Panc1 (cell line): ENCODE results near the gene TMEM40. TPM values are rescaled to one million over a fixed set of nuclear protein-coding genes. Genes with fewer than 3 reads are reported as not detected.

Source experiments
- ATAC-seq: fragments of 200-7000 bp; cut with Tn5 transposase; 2 replicates; pipeline ENCODE4 v1.9.1; 2020; ENCODE audit warnings: mild to moderate bottlenecking, moderate library complexity
- BruUV-seq: library from RNA; stranded (reverse); fragments of 400-500 nt; replicated peaks from 2 replicates; lab custom pipeline; 2021; lab: Mats Ljungman, UMichigan
- CTCF ChIA-PET: fragments of 300-600 bp; sonication (Branson Sonifier 250); formaldehyde crosslinking; loops from one replicate; lab custom pipeline; 2022; ENCODE audit warnings: antibody characterized with exemption; lab: Charles Lee
- POLR2A ChIA-PET: fragments of 300-600 bp; sonication (Branson Sonifier 250); formaldehyde crosslinking; loops from one replicate; lab custom pipeline; 2022; ENCODE audit warnings: antibody characterized with exemption; lab: Charles Lee
- DNase-seq: peaks from one replicate; pipeline ENCODE4 v3.0.0-alpha.2; 2010; ENCODE audit warnings: low read depth, low spot score
- H3K27ac ChIP-seq: 2 replicates; pipeline ENCODE4 v1.5.1; 2011; ENCODE audit warnings: mild to moderate bottlenecking, low read length, inconsistent platforms
- H3K27me3 ChIP-seq: fragments of 200-500 bp; sonication (Bioruptor generic); 2 replicates; pipeline ENCODE4 v1.6.0; 2014; ENCODE audit warnings: low read length, inconsistent platforms; ENCODE audit not compliant: control insufficient read depth, insufficient read depth
- H3K36me3 ChIP-seq: fragments of 200-500 bp; sonication (Bioruptor generic); 2 replicates; pipeline ENCODE4 v1.5.1; 2014; ENCODE audit warnings: inconsistent platforms, mild to moderate bottlenecking, low read length, moderate library complexity; ENCODE audit not compliant: control insufficient read depth, insufficient read depth
- H3K4me1 ChIP-seq: 2 replicates; pipeline ENCODE4 v1.5.1; 2011; ENCODE audit warnings: inconsistent platforms, mild to moderate bottlenecking, low read length, moderate library complexity; ENCODE audit not compliant: control insufficient read depth, insufficient read depth
- H3K4me3 ChIP-seq, 2 experiments: 2 replicates each; pipeline ENCODE4 v1.5.1; 2011 to 2012; ENCODE audit warnings: low read depth in 2 of 2, low read length in 2 of 2, mild to moderate bottlenecking in 2 of 2, inconsistent platforms in 1 of 2, moderate library complexity in 1 of 2
- H3K9me3 ChIP-seq: fragments of 200-500 bp; sonication (Bioruptor generic); 2 replicates; pipeline ENCODE4 v1.5.1; 2014; ENCODE audit warnings: low read depth, mild to moderate bottlenecking, inconsistent platforms, low read length, moderate library complexity; ENCODE audit not compliant: control insufficient read depth, insufficient read depth
- CTCF ChIP-seq: fragments of 450-650 bp; IDR thresholded peaks from 2 replicates; pipeline ENCODE4 v1.5.1; 2017; ENCODE audit warnings: mild to moderate bottlenecking
- POLR2AphosphoS5 ChIP-seq: IDR thresholded peaks from 2 replicates; pipeline ENCODE4 v1.6.1; 2012; ENCODE audit warnings: mild to moderate bottlenecking, low read depth, low read length, moderate library complexity
- REST ChIP-seq, 2 experiments: IDR thresholded peaks; 2 replicates each; pipeline ENCODE4 v1.6.1; 2011 to 2012; ENCODE audit warnings: low read depth in 2 of 2, control low read depth in 1 of 2, low read length in 1 of 2, mild to moderate bottlenecking in 1 of 2, moderate library complexity in 1 of 2; ENCODE audit not compliant: insufficient read depth in 1 of 2
- SIN3A ChIP-seq: IDR thresholded peaks from 2 replicates; pipeline ENCODE4 v1.6.1; 2012; ENCODE audit warnings: low read depth, mild to moderate bottlenecking, low read length, moderate library complexity, borderline replicate concordance; ENCODE audit not compliant: insufficient read depth
- TCF7L2 ChIP-seq: IDR thresholded peaks from 2 replicates; pipeline ENCODE4 v1.6.1; 2011; ENCODE audit warnings: mild to moderate bottlenecking, low read depth, low read length, inconsistent platforms
- in situ Hi-C: cut with HindIII; loops from 2 replicates; pipeline ENCODE4 v1.10.0; 2016; ENCODE audit warnings: low sequenced_read_pairs, low pct_unique_long_range_greater_than_20kb
- intact Hi-C: fragments of 100-400 bp; cut with micrococcal nuclease; formaldehyde crosslinking; loops from one replicate; pipeline ENCODE4 v1.10.0; 2022; ENCODE audit not compliant: unreplicated experiment
- total RNA-seq: library from RNA; stranded (reverse); gene quantifications from one replicate; pipeline ENCODE4 v1.2.1, GENCODE V29; 2021; ENCODE audit not compliant: unreplicated experiment

TMEM40 gene
- total RNA-seq, 1 experiment from 2014 or later: 1.3 TPM

- H3K36me3 ChIP-seq: no peaks in the 10 kb centered on the region
- no TSS peak for BruUV-seq
- in situ Hi-C loops: no loop called here
- CTCF ChIA-PET: no interaction called here
- TF ChIP-seq POLR2AphosphoS5: no peak
- no peak overlapping the region for H3K4me3 ChIP-seq
- no peaks in the 10 kb centered on the region for H3K4me1 ChIP-seq
- H3K27me3 ChIP-seq: no peaks in the 10 kb centered on the region
- H3K9me3 ChIP-seq: no peaks in the 10 kb centered on the region
- no peak overlapping the region for H3K27ac ChIP-seq
- no peak for DNase-seq
- peak; percentile 35; the same call in 1 of the 2 replicates for ATAC-seq
- POLR2A ChIA-PET: no interaction called here
- intact Hi-C loops: no loop called here
Observed at GRCh38 chr3:12752102-12752501, 7.0 kb downstream of the TMEM40 start.

GRCh38 chr3:12751571-12751970 is 7.5 kb downstream of the TMEM40 start:
- Histone ChIP-seq H3K27me3 (no peaks in the 10 kb centered on the region), H3K36me3 (no peaks in the 10 kb centered on the region), H3K9me3 (no peaks in the 10 kb centered on the region), H3K27ac (no peak overlapping the region), H3K4me3 (no peak overlapping the region), H3K4me1 (no peaks in the 10 kb centered on the region)
- in situ Hi-C loops (no loop called here), intact Hi-C loops (no loop called here)
- BruUV-seq: no TSS peak
- TF ChIP-seq REST (IDR thresholded peaks at IDR 0.05; ENCODE audit: insufficient read depth in 1 of 2, low read depth in 2 of 2, low read length in 1 of 2) (no peak), TCF7L2 (no peak)
- no peak; the same call in 1 of the 2 replicates for ATAC-seq
- DNase-seq: no peak
- POLR2A ChIA-PET: no interaction called here
- CTCF ChIA-PET: no interaction called here

GRCh38 chr3:12750658-12751071 is 8.4 kb downstream of the TMEM40 start:
- H3K4me1 ChIP-seq: no peaks in the 10 kb centered on the region
- CTCF ChIA-PET: no interaction called here
- H3K27ac ChIP-seq: no peak overlapping the region; the same call in 1 of the 2 replicates
- no peak overlapping the region for H3K4me3 ChIP-seq
- DNase-seq (no peak), ATAC-seq (no peak)
- intact Hi-C loops (no loop called here), in situ Hi-C loops (no loop called here)
- TF ChIP-seq TCF7L2: no peak
- no peaks in the 10 kb centered on the region for H3K9me3 ChIP-seq
- BruUV-seq: no TSS peak
- POLR2A ChIA-PET: no interaction called here
- H3K36me3 ChIP-seq: no peaks in the 10 kb centered on the region
- H3K27me3 ChIP-seq: no peaks in the 10 kb centered on the region

GRCh38 chr3:12750223-12750622 is 8.8 kb downstream of the TMEM40 start:
- Histone ChIP-seq H3K27ac (no peak overlapping the region; the same call in 1 of the 2 replicates), H3K36me3 (no peaks in the 10 kb centered on the region), H3K4me1 (no peaks in the 10 kb centered on the region), H3K4me3 (no peak overlapping the region), H3K9me3 (no peaks in the 10 kb centered on the region), H3K27me3 (no peaks in the 10 kb centered on the region)
- ATAC-seq (0 out of 2 replicates have a peak, but pooled peaks have one; percentile 40), DNase-seq (no peak)
- no peak for TF ChIP-seq CTCF
- TF ChIP-seq SIN3A: no peak
- no peak for TF ChIP-seq POLR2AphosphoS5
- TF ChIP-seq REST (IDR thresholded peaks at IDR 0.05; ENCODE audit: insufficient read depth in 1 of 2, low read depth in 2 of 2, low read length in 1 of 2): no peak
- TF ChIP-seq TCF7L2: no peak
- ChIA-PET POLR2A (no interaction called here), CTCF (no interaction called here)
- in situ Hi-C loops (no loop called here), intact Hi-C loops (no loop called here)
- BruUV-seq: no TSS peak
